ENCODE measurements around the gene SPON1. TPM values are rescaled to one million over a fixed set of nuclear protein-coding genes. Genes with fewer than 3 reads are reported as not detected.

The SPON1 gene
- total RNA-seq, 4 donors from 2014 or later, result 42.6 to 74.0 (median 56.1) TPM

DNA sequence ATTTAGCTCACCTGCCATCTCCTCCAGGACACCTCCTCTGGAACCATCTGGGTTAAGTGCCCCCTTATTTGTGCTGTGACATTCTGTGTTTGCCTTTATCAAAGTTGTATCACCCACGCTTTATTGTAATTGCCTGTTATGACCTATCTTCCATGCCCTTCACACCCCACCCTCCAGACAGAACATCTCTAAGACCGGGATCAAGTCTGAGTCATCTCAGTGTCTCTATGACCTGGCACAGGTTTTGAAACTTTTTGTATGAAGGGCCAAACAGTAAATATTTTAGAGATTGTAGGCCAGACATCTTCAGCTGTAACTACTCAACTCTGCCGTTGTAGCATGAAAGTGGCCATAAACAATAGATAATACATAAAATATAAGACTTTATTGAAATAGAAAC lies 161.8 kb downstream of the SPON1 start:
- no peak for DNase-seq
- H3K27ac ChIP-seq, result no peak overlapping the region
- no peak overlapping the region for H3K4me3 ChIP-seq
- intact Hi-C loops (cut with DNase I; ENCODE audit: low total_unique reads) (no loop called here), in situ Hi-C loops (cut with MboI; ENCODE audit: low pct_ligation_motif_present in 1 of 4, low pct_unique_long_range_greater_than_20kb in 1 of 4, low sequenced_read_pairs in 3 of 4) (no loop called here)
- WGBS, 2 donors (ENCODE audit: low coverage in 1 of 2), result 50 to 58% methylated on average over 3 of the region's 3 CpGs
- no peak for TF ChIP-seq POLR2AphosphoS5 (IDR thresholded peaks at IDR 0.05)
- TF ChIP-seq EP300 (IDR thresholded peaks at IDR 0.05; ENCODE audit: low read depth), result no peak
- no peak for TF ChIP-seq POLR2A (IDR thresholded peaks at IDR 0.05)
- TF ChIP-seq, protein P1, sequence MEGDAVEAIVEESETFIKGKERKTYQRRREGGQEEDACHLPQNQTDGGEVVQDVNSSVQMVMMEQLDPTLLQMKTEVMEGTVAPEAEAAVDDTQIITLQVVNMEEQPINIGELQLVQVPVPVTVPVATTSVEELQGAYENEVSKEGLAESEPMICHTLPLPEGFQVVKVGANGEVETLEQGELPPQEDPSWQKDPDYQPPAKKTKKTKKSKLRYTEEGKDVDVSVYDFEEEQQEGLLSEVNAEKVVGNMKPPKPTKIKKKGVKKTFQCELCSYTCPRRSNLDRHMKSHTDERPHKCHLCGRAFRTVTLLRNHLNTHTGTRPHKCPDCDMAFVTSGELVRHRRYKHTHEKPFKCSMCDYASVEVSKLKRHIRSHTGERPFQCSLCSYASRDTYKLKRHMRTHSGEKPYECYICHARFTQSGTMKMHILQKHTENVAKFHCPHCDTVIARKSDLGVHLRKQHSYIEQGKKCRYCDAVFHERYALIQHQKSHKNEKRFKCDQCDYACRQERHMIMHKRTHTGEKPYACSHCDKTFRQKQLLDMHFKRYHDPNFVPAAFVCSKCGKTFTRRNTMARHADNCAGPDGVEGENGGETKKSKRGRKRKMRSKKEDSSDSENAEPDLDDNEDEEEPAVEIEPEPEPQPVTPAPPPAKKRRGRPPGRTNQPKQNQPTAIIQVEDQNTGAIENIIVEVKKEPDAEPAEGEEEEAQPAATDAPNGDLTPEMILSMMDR (IDR thresholded peaks at IDR 0.05), result no peak
- no peaks in the 10 kb centered on the region for H3K27me3 ChIP-seq
- no peaks in the 10 kb centered on the region for H3K36me3 ChIP-seq
- no peaks in the 10 kb centered on the region for H3K4me1 ChIP-seq
- H3K9me3 ChIP-seq, result no peaks in the 10 kb centered on the region

DNA sequence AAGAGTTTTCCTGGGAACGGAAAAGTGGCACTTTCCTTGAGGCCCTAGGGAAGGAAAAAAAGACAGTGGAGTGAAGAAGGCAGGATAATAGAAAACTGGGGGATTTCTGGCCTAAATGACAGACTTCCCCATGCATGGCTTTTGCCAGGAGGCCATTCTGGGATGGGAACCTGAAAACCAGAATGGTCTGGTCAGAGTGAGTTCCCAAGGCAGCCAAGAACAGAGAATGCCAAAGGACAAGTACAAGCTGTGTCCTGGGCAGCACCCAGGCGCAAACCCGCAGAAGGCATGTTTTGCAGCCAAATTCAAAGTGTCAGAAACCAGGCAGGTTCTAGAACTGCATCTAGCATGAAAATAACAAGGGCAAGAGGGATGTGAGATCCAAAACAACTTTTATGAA lies 162.4 kb downstream of the SPON1 start:
- WGBS, 2 donors (ENCODE audit: low coverage in 1 of 2), result 57 to 80% methylated on average over 1 to 3 of the region's 3 CpGs
- H3K9me3 ChIP-seq, result no peaks in the 10 kb centered on the region
- H3K36me3 ChIP-seq, result no peaks in the 10 kb centered on the region
- H3K27me3 ChIP-seq, result no peaks in the 10 kb centered on the region
- in situ Hi-C loops (cut with MboI; ENCODE audit: low pct_ligation_motif_present in 1 of 4, low pct_unique_long_range_greater_than_20kb in 1 of 4, low sequenced_read_pairs in 3 of 4), result no loop called here
- H3K4me3 ChIP-seq, result no peak overlapping the region
- no peak for DNase-seq
- no peaks in the 10 kb centered on the region for H3K4me1 ChIP-seq
- TF ChIP-seq POLR2A (IDR thresholded peaks at IDR 0.05) (no peak), EP300 (IDR thresholded peaks at IDR 0.05; ENCODE audit: low read depth) (no peak), POLR2AphosphoS5 (IDR thresholded peaks at IDR 0.05) (no peak)
- TF ChIP-seq, protein P1 (IDR thresholded peaks at IDR 0.05), result no peak
- intact Hi-C loops (cut with DNase I; ENCODE audit: low total_unique reads), result no loop called here
- H3K27ac ChIP-seq, result no peak overlapping the region

- no peak overlapping the region for H3K4me3 ChIP-seq
- no peaks in the 10 kb centered on the region for H3K27me3 ChIP-seq
- 98 to 100% methylated on average over 2 of the region's 2 CpGs for WGBS, 2 donors (ENCODE audit: low coverage in 1 of 2)
- H3K4me1 ChIP-seq, result no peaks in the 10 kb centered on the region
- no peak for TF ChIP-seq POLR2A (IDR thresholded peaks at IDR 0.05)
- no peak for TF ChIP-seq POLR2AphosphoS5 (IDR thresholded peaks at IDR 0.05)
- TF ChIP-seq EP300 (IDR thresholded peaks at IDR 0.05; ENCODE audit: low read depth), result no peak
- TF ChIP-seq, protein P1 (IDR thresholded peaks at IDR 0.05), result no peak
- H3K36me3 ChIP-seq, result no peaks in the 10 kb centered on the region
- DNase-seq, result no peak
- in situ Hi-C loops (cut with MboI; ENCODE audit: low pct_ligation_motif_present in 1 of 4, low pct_unique_long_range_greater_than_20kb in 1 of 4, low sequenced_read_pairs in 3 of 4), result no loop called here
- H3K9me3 ChIP-seq, result no peaks in the 10 kb centered on the region
- intact Hi-C loops (cut with DNase I; ENCODE audit: low total_unique reads), result no loop called here
- no peak overlapping the region for H3K27ac ChIP-seq
Observed at GRCh38 chr11:14125529-14125928, 163.0 kb downstream of the SPON1 start.

GRCh38 chr11:14127679-14128078 lies 165.2 kb downstream of the SPON1 start:
- no peaks in the 10 kb centered on the region for H3K9me3 ChIP-seq
- no peaks in the 10 kb centered on the region for H3K36me3 ChIP-seq
- H3K4me3 ChIP-seq, result no peak overlapping the region
- in situ Hi-C loops (cut with MboI; ENCODE audit: low pct_ligation_motif_present in 1 of 4, low pct_unique_long_range_greater_than_20kb in 1 of 4, low sequenced_read_pairs in 3 of 4) (no loop called here), intact Hi-C loops (cut with DNase I; ENCODE audit: low total_unique reads) (no loop called here)
- no peaks in the 10 kb centered on the region for H3K27me3 ChIP-seq
- no peak overlapping the region for H3K27ac ChIP-seq
- H3K4me1 ChIP-seq, result peaks cover 0 to 11% (median 5%) of the 10 kb centered on the region in 4 donors
- TF ChIP-seq EP300 (IDR thresholded peaks at IDR 0.05; ENCODE audit: low read depth), result no peak
- TF ChIP-seq, protein P1 (IDR thresholded peaks at IDR 0.05), result no peak
- no peak for TF ChIP-seq POLR2A (IDR thresholded peaks at IDR 0.05)
- no peak for TF ChIP-seq POLR2AphosphoS5 (IDR thresholded peaks at IDR 0.05)
- WGBS, 2 donors (ENCODE audit: low coverage in 1 of 2), result 84 to 90% methylated on average over 4 of the region's 4 CpGs
- DNase-seq, result no peak

Data from transverse colon (tissue), 4 donors.